GM13977 (cell line): ENCODE measurements around the gene ABCB9.

Experiments used
- DNase-seq: peaks from one replicate; pipeline ENCODE4 v3.0.0; 2012; ENCODE audit warnings: low spot score
- CTCF ChIP-seq: IDR thresholded peaks from 2 replicates; pipeline ENCODE4 v1.5.1; 2012; ENCODE audit warnings: mild to moderate bottlenecking, control low read depth; ENCODE audit not compliant: insufficient read depth; ENCODE audit errors: extremely low read depth, missing control alignments
- in situ Hi-C: fragments of 300-500 bp; cut with MboI; formaldehyde crosslinking; loops from one replicate; pipeline ENCODE4 v1.12.0; 2022; ENCODE audit warnings: low sequenced_read_pairs, low pct_unique_long_range_greater_than_20kb, mixed read lengths, inconsistent platforms; ENCODE audit not compliant: unreplicated experiment

Gene ABCB9

GRCh38 chr12:122985338-122986257, 19.3 kb upstream of the ABCB9 start:
- in situ Hi-C loops, result no loop called here
- no peak for TF ChIP-seq CTCF
- DNase-seq, result peak; percentile 35

- TF ChIP-seq CTCF, result no peak
- in situ Hi-C loops, result no loop called here
- DNase-seq, result no peak
These were observed 18.5 kb upstream of the ABCB9 start for GRCh38 chr12:122984612-122985337.

GRCh38 chr12:122983789-122984515, 17.7 kb upstream of the ABCB9 start:
- DNase-seq, result no peak
- no peak for TF ChIP-seq CTCF
- in situ Hi-C loops, result no loop called here

GRCh38 chr12:122982963-122983788, 16.9 kb upstream of the ABCB9 start:
- DNase-seq, result no peak
- in situ Hi-C loops, result no loop called here
- no peak for TF ChIP-seq CTCF

GRCh38 chr12:122982477-122982815, 16.2 kb upstream of the ABCB9 start:
- in situ Hi-C loops, result no loop called here
- no peak for TF ChIP-seq CTCF

More at GRCh38 chr12:122982477-122982815, 16.2 kb upstream of the ABCB9 start:
- DNase-seq, result no peak
